Epithelial cell of umbilical artery (primary cell): ENCODE results near the gene PITX2. TPM values are rescaled to one million over a fixed set of nuclear protein-coding genes. Genes with fewer than 3 reads are reported as not detected.

Source experiments
- total RNA-seq: library from RNA; depleted of rRNA; stranded (reverse); fragments of >200 nt; gene quantifications from 2 replicates; pipeline ENCODE4 v1.2.3, GENCODE V29; 2014

Gene PITX2
- total RNA-seq, result 0.65 and 1.2 TPM in 2 replicates

DNA sequence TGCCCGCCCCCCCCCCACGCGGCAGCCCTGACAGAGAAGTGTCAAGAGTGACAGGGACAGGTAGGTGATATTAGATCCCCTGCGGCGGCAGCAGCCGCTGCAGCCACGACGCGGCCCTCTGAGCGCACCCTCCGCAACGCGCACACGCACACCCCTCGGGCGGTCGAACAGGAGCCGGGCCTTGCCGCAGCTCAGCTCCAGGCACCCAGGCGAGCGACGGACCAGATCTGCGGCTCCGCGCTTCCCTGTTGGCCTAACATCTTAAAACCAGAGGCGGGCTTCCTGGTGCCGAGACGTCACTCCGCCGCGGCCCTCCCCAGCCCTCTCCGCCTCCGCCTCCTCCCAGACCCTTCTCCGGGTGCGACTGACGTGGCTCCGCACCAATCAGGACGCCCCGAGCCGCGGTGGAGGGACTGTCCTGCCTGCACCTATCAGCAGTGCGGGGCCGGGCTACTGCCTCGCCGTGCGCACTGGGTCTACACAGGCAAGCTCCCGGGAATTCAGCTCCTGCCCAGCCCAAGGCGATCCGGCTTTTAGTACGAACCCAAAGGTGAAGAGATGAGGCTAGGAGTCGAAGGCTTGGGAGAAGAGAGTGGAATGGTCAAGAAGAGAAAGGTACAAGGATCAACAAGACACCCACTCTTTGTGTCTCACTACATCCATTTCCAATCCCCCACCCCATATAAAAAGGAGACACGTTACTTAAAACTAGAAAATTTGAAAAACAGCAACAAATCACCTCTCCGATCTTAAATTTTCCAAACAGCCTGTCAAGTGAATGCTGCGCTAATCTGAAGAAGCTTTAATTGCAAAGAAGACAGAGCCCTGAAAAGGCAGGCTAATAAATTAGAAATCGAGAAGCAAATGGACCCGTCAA lies at the start of gene PITX2:
PITX2 (minus strand) TSS at position 237 of the 877 bp plus-strand sequence. CDS start 617 bp downstream, outside the sequence.

Other genes starting within 250 kb of the PITX2 start
- 0.30 TPM in 1 of 2 replicates, not detected in the other for gene ENPEP, start 146.9 kb downstream of the PITX2 start, total RNA-seq